Measurements from ENCODE around the gene TMEM44.

Gene TMEM44

GRCh38 chr3:194587438-194587931 is 45.7 kb downstream of the TMEM44 start:
- Histone ChIP-seq H3K79me2 (ENCODE audit: low read length) (peaks cover 13% of the 10 kb centered on the region), H3K9ac (ENCODE audit: low read length) (no peak overlapping the region), H3K4me1 (ENCODE audit: low read length) (peaks cover 12% of the 10 kb centered on the region), H3K9me3 (ENCODE audit: insufficient read depth, low read length) (no peaks in the 10 kb centered on the region), H3K27ac (ENCODE audit: low read length) (no peak overlapping the region), H3K36me3 (replicated peaks; ENCODE audit: low read depth, low read length) (no peaks in the 10 kb centered on the region), H4K20me1 (ENCODE audit: insufficient read depth, low read length) (no peaks in the 10 kb centered on the region), H3K4me2 (ENCODE audit: low read length) (no peak overlapping the region), H2AFZ (ENCODE audit: low read depth, low read length) (no peak overlapping the region), H3K4me3 (ENCODE audit: low read length) (no peak overlapping the region), H3K27me3 (ENCODE audit: low read depth, low read length) (no peaks in the 10 kb centered on the region)
- TF ChIP-seq EZH2phosphoT487 (IDR thresholded peaks at IDR 0.05; ENCODE audit: low read depth): no peak
- TF ChIP-seq, protein P1, sequence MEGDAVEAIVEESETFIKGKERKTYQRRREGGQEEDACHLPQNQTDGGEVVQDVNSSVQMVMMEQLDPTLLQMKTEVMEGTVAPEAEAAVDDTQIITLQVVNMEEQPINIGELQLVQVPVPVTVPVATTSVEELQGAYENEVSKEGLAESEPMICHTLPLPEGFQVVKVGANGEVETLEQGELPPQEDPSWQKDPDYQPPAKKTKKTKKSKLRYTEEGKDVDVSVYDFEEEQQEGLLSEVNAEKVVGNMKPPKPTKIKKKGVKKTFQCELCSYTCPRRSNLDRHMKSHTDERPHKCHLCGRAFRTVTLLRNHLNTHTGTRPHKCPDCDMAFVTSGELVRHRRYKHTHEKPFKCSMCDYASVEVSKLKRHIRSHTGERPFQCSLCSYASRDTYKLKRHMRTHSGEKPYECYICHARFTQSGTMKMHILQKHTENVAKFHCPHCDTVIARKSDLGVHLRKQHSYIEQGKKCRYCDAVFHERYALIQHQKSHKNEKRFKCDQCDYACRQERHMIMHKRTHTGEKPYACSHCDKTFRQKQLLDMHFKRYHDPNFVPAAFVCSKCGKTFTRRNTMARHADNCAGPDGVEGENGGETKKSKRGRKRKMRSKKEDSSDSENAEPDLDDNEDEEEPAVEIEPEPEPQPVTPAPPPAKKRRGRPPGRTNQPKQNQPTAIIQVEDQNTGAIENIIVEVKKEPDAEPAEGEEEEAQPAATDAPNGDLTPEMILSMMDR (IDR thresholded peaks at IDR 0.05; ENCODE audit: low read depth, low read length): no peak

DNA sequence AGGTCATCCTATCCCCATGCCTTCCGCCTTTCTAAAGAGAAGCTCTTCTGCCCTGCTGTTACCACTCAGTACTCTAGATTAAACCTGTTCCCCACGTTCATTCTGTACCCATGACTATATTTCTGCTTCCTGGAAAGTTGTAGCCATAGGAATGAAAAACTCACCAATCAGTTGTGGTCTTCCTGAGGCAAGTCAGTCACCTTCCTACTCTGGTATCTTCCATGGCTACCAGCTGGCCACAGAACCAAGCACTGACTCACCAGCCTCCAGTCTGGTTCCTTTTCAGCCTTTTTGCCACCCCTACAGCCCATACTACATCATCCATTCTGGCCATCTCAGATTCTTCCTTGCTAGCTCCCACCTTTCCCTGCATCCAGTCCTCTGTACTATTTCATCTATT is 46.4 kb downstream of the TMEM44 start:
- H3K4me2 ChIP-seq (ENCODE audit: low read length): no peak overlapping the region
- no peaks in the 10 kb centered on the region for H4K20me1 ChIP-seq (ENCODE audit: insufficient read depth, low read length)
- H3K79me2 ChIP-seq (ENCODE audit: low read length): peaks cover 13% of the 10 kb centered on the region
- no peak overlapping the region for H3K9ac ChIP-seq (ENCODE audit: low read length)
- peaks cover 12% of the 10 kb centered on the region for H3K4me1 ChIP-seq (ENCODE audit: low read length)
- H3K27me3 ChIP-seq (ENCODE audit: low read depth, low read length): no peaks in the 10 kb centered on the region
- H2AFZ ChIP-seq (ENCODE audit: low read depth, low read length): no peak overlapping the region
- H3K36me3 ChIP-seq (replicated peaks; ENCODE audit: low read depth, low read length): no peaks in the 10 kb centered on the region
- H3K9me3 ChIP-seq (ENCODE audit: insufficient read depth, low read length): no peaks in the 10 kb centered on the region
- no peak overlapping the region for H3K4me3 ChIP-seq (ENCODE audit: low read length)
- no peak for TF ChIP-seq EZH2phosphoT487 (IDR thresholded peaks at IDR 0.05; ENCODE audit: low read depth)
- TF ChIP-seq, protein P1 (IDR thresholded peaks at IDR 0.05; ENCODE audit: low read depth, low read length): no peak
- no peak overlapping the region for H3K27ac ChIP-seq (ENCODE audit: low read length)

GRCh38 chr3:194585880-194586281 is 47.3 kb downstream of the TMEM44 start:
- peaks cover 12% of the 10 kb centered on the region for H3K4me1 ChIP-seq (ENCODE audit: low read length)

GRCh38 chr3:194584866-194585265 is 48.4 kb downstream of the TMEM44 start:
- H3K4me3 ChIP-seq (ENCODE audit: low read length): peak overlapping the region; percentile 88
- H3K27me3 ChIP-seq (ENCODE audit: low read depth, low read length): no peaks in the 10 kb centered on the region
- H3K4me2 ChIP-seq (ENCODE audit: low read length): peak overlapping the region; percentile 86
- H2AFZ ChIP-seq (ENCODE audit: low read depth, low read length): no peak overlapping the region
- peaks cover 13% of the 10 kb centered on the region for H3K79me2 ChIP-seq (ENCODE audit: low read length)
- 0 out of 2 replicates have a peak overlapping the region, but pooled peaks have one; percentile 84 for H3K9ac ChIP-seq (ENCODE audit: low read length)
- peaks cover 12% of the 10 kb centered on the region for H3K4me1 ChIP-seq (ENCODE audit: low read length)
- no peak for TF ChIP-seq EZH2phosphoT487 (IDR thresholded peaks at IDR 0.05; ENCODE audit: low read depth)
- TF ChIP-seq, protein P1 (IDR thresholded peaks at IDR 0.05; ENCODE audit: low read depth, low read length): no peak
- H4K20me1 ChIP-seq (ENCODE audit: insufficient read depth, low read length): no peaks in the 10 kb centered on the region
- no peaks in the 10 kb centered on the region for H3K36me3 ChIP-seq (replicated peaks; ENCODE audit: low read depth, low read length)
- H3K27ac ChIP-seq (ENCODE audit: low read length): no peak overlapping the region
- no peaks in the 10 kb centered on the region for H3K9me3 ChIP-seq (ENCODE audit: insufficient read depth, low read length)

More at GRCh38 chr3:194585880-194586281, 47.3 kb downstream of the TMEM44 start:
- Histone ChIP-seq H3K27me3 (ENCODE audit: low read depth, low read length) (no peaks in the 10 kb centered on the region), H4K20me1 (ENCODE audit: insufficient read depth, low read length) (no peaks in the 10 kb centered on the region), H3K9me3 (ENCODE audit: insufficient read depth, low read length) (no peaks in the 10 kb centered on the region), H3K36me3 (replicated peaks; ENCODE audit: low read depth, low read length) (no peaks in the 10 kb centered on the region), H2AFZ (ENCODE audit: low read depth, low read length) (no peak overlapping the region), H3K9ac (ENCODE audit: low read length) (no peak overlapping the region), H3K4me2 (ENCODE audit: low read length) (no peak overlapping the region), H3K4me3 (ENCODE audit: low read length) (no peak overlapping the region), H3K79me2 (ENCODE audit: low read length) (peaks cover 13% of the 10 kb centered on the region), H3K27ac (ENCODE audit: low read length) (no peak overlapping the region)
- TF ChIP-seq, protein P1 (IDR thresholded peaks at IDR 0.05; ENCODE audit: low read depth, low read length): no peak
- TF ChIP-seq EZH2phosphoT487 (IDR thresholded peaks at IDR 0.05; ENCODE audit: low read depth): no peak
